ENCODE measurements around the gene MARS1.

The MARS1 gene

GRCh38 chr12:57541717-57542116 lies 53.8 kb downstream of the MARS1 start:
- in situ Hi-C loops (cut with HindIII; ENCODE audit: low sequenced_read_pairs), result no loop called here
- no peak for TF ChIP-seq CTCF (IDR thresholded peaks at IDR 0.05; ENCODE audit: low read depth, low read length, missing control alignments)
- no peak for DNase-seq (ENCODE audit: low read depth)
- H3K4me3 ChIP-seq (ENCODE audit: low read depth, low read length), result no peak overlapping the region

GRCh38 chr12:57543581-57543980 lies 55.7 kb downstream of the MARS1 start:
- in situ Hi-C loops (cut with HindIII; ENCODE audit: low sequenced_read_pairs), result no loop called here
- no peak for DNase-seq (ENCODE audit: low read depth)
- H3K4me3 ChIP-seq (ENCODE audit: low read depth, low read length), result no peak overlapping the region
- TF ChIP-seq CTCF (IDR thresholded peaks at IDR 0.05; ENCODE audit: low read depth, low read length, missing control alignments), result no peak

GRCh38 chr12:57545809-57546437 lies 58.1 kb downstream of the MARS1 start:
- peak overlapping the region; percentile 94 for H3K4me3 ChIP-seq (ENCODE audit: low read depth, low read length)
- in situ Hi-C loops (cut with HindIII; ENCODE audit: low sequenced_read_pairs), result no loop called here
- no peak for TF ChIP-seq CTCF (IDR thresholded peaks at IDR 0.05; ENCODE audit: low read depth, low read length, missing control alignments)
- DNase-seq (ENCODE audit: low read depth), result no peak

GRCh38 chr12:57546438-57547287 lies 58.8 kb downstream of the MARS1 start, which contains the start of gene DCTN2:
TSS of gene DCTN2 (minus strand) at chr12:57547192. CDS start at chr12:57547063, 129 bp downstream.
- peak; percentile 92 for DNase-seq (ENCODE audit: low read depth)
- in situ Hi-C loops (cut with HindIII; ENCODE audit: low sequenced_read_pairs), result no loop called here
- TF ChIP-seq CTCF (IDR thresholded peaks at IDR 0.05; ENCODE audit: low read depth, low read length, missing control alignments), result no peak
- peak within 1 kb of the TSS; percentile 94 for H3K4me3 ChIP-seq (ENCODE audit: low read depth, low read length)

GRCh38 chr12:57547288-57548012 lies 59.6 kb downstream of the MARS1 start:
- TF ChIP-seq CTCF (IDR thresholded peaks at IDR 0.05; ENCODE audit: low read depth, low read length, missing control alignments), result no peak
- H3K4me3 ChIP-seq (ENCODE audit: low read depth, low read length), result peak overlapping the region; percentile 94
- in situ Hi-C loops (cut with HindIII; ENCODE audit: low sequenced_read_pairs), result no loop called here
- no peak for DNase-seq (ENCODE audit: low read depth)

- in situ Hi-C loops (cut with HindIII; ENCODE audit: low sequenced_read_pairs), result no loop called here
- H3K4me3 ChIP-seq (ENCODE audit: low read depth, low read length), result no peak overlapping the region
- TF ChIP-seq CTCF (IDR thresholded peaks at IDR 0.05; ENCODE audit: low read depth, low read length, missing control alignments), result no peak
- no peak for DNase-seq (ENCODE audit: low read depth)
Observed at GRCh38 chr12:57548013-57548315, 60.1 kb downstream of the MARS1 start.

Measured in astrocyte of the cerebellum (primary cell).